ENCODE data around the gene PIWIL4. TPM values are rescaled to one million over a fixed set of nuclear protein-coding genes. Genes with fewer than 3 reads are reported as not detected.
"Not testable (repeated sequence)": the region's sequence is repeated elsewhere in the genome, so short reads cannot be mapped to it uniquely, and the experiment has no call there.

Gene PIWIL4
- total RNA-seq, 1 donor from 2014 or later = 0.79 TPM

- DNase-seq (ENCODE audit: low read depth in 2 of 2) = no peak
Measured at GRCh38 chr11:94636388-94636949, 69.3 kb downstream of the PIWIL4 start.

- no peak for DNase-seq (ENCODE audit: low read depth in 2 of 2)
Measured at GRCh38 chr11:94638301-94638901, 71.2 kb downstream of the PIWIL4 start.

- peak in 1 of 2 donors; percentile 51 for DNase-seq (ENCODE audit: low read depth in 2 of 2)
Measured at GRCh38 chr11:94638902-94639373, 71.8 kb downstream of the PIWIL4 start.

GRCh38 chr11:94639901-94640721, 72.9 kb downstream of the PIWIL4 start:
- no peak for DNase-seq (ENCODE audit: low read depth in 2 of 2)

- DNase-seq (ENCODE audit: low read depth in 2 of 2) = no peak
Measured at GRCh38 chr11:94641167-94641761, 74.1 kb downstream of the PIWIL4 start.

GRCh38 chr11:94643186-94643585, 76.0 kb downstream of the PIWIL4 start:
- DNase-seq (ENCODE audit: low read depth in 2 of 2) = not testable (repeated sequence)

GRCh38 chr11:94647926-94648325, 80.8 kb downstream of the PIWIL4 start:
- no peak for DNase-seq (ENCODE audit: low read depth in 2 of 2)

GRCh38 chr11:94648789-94649188, 81.6 kb downstream of the PIWIL4 start:
- no peak for DNase-seq (ENCODE audit: low read depth in 2 of 2)

GRCh38 chr11:94649254-94649653, 82.1 kb downstream of the PIWIL4 start:
- no peak for DNase-seq (ENCODE audit: low read depth in 2 of 2)

GRCh38 chr11:94649964-94650623, 82.9 kb downstream of the PIWIL4 start:
- DNase-seq (ENCODE audit: low read depth in 2 of 2) = no peak

GRCh38 chr11:94650756-94651155, 83.6 kb downstream of the PIWIL4 start:
- no peak for DNase-seq (ENCODE audit: low read depth in 2 of 2)

- no peak for DNase-seq (ENCODE audit: low read depth in 2 of 2)
Measured at GRCh38 chr11:94652735-94653284, 85.6 kb downstream of the PIWIL4 start.

GRCh38 chr11:94653561-94653960, 86.4 kb downstream of the PIWIL4 start:
- no peak for DNase-seq (ENCODE audit: low read depth in 2 of 2)

- DNase-seq (ENCODE audit: low read depth in 2 of 2) = no peak
Measured at GRCh38 chr11:94654201-94654600, 87.0 kb downstream of the PIWIL4 start.

- no peak for DNase-seq (ENCODE audit: low read depth in 2 of 2)
Measured at GRCh38 chr11:94655291-94655690, 88.1 kb downstream of the PIWIL4 start.

GRCh38 chr11:94655956-94656355, 88.8 kb downstream of the PIWIL4 start:
- no peak for DNase-seq (ENCODE audit: low read depth in 2 of 2)

GRCh38 chr11:94656968-94657367, 89.8 kb downstream of the PIWIL4 start:
- no peak for DNase-seq (ENCODE audit: low read depth in 2 of 2)

GRCh38 chr11:94657629-94658028, 90.5 kb downstream of the PIWIL4 start:
- DNase-seq (ENCODE audit: low read depth in 2 of 2) = no peak

- DNase-seq (ENCODE audit: low read depth in 2 of 2) = no peak
Measured at GRCh38 chr11:94658386-94658785, 91.2 kb downstream of the PIWIL4 start.

GRCh38 chr11:94658888-94659287, 91.7 kb downstream of the PIWIL4 start:
- no peak for DNase-seq (ENCODE audit: low read depth in 2 of 2)

GRCh38 chr11:94661444-94661843, 94.3 kb downstream of the PIWIL4 start:
- DNase-seq (ENCODE audit: low read depth in 2 of 2) = no peak

Data from lung microvascular endothelial cell (primary cell).